SKM-1 (cell line): Measurements from ENCODE around the gene ZNF254.
"Not testable (repeated sequence)": the region's sequence is repeated elsewhere in the genome, so short reads cannot be mapped to it uniquely, and the experiment has no call there.

Source experiments
- DNase-seq: peaks from one replicate; lab custom pipeline; 2025; ENCODE audit not compliant: unreplicated experiment; lab: John Stamatoyannopoulos, UW

ZNF254 gene

DNA sequence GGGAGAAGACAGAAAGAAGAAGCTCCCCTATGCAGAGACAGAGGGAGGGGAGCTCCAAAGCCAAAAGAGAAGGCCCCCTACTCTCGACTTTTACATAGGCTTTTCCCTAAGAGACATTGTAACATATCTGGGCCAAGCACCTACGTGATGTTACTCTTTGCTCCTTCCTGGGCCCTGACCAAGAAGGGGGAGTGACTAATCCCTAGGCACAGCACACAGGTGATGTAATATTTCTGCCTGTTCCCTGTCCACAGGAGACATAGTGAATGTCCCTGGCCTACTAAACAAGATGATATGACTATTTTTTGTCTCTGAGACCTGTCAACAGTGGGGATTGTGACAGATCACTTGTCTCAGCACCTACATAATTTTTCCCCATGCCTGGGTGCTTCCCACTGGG, 15.9 kb upstream of the ZNF254 start:
- no peak for DNase-seq

DNA sequence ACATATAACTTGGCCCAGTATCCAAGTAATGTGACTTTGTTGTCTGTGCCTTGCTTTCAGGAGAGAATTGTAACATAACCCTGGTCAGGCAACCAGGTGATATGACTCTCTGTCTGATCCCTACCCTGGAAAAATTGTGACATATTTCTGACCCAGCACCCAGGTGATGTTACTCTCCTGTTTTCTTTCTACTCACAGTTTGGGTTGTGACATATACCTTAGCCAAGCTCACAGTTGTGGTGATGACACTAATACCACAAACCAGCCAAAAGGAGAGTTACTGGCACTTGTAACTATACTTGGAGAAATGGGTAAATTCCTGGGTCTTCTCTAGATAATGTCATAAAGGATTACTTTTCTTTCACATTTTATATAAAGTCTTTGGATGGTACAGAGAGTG, 14.3 kb upstream of the ZNF254 start:
- no peak for DNase-seq

GRCh38 chr19:24073807-24074206, 13.2 kb upstream of the ZNF254 start:
- DNase-seq = no peak

DNA sequence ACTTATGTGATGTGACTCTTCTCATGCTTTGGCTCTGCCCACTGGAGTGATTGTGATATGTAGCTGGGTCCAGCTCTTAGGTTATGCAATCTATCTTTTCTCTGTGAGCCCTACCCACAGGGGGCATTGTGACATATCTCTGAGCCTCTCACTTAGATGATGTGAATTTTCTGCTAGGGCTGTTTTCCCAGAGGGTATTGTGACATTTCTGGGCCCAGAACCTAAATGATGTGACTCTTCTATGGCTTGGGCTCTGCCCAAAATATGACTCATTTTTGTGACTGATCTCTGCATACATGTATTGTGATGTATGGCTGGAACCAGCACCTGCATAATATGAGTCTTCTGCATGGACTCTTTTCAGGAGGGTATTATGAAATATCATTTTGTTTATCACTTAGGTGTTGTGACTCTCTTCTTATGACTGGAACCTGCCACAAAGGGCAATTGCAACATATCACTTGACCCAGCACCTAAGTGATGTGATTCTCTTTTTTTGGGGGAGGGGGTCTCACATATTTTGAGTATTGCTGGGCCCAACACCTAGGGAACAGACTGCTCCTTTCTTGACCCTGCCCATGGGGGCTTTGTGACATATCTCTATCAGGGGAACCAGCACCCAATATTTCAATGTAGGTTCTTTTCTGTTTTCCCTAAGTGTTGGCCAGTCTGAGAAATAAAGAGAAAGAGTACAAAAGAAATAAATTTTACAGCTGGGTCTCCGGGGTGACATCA, 12.1 kb upstream of the ZNF254 start:
- no peak for DNase-seq

GRCh38 chr19:24075530-24075929, 11.5 kb upstream of the ZNF254 start:
- DNase-seq = not testable (repeated sequence)

GRCh38 chr19:24078680-24079079, 8.3 kb upstream of the ZNF254 start:
- no peak for DNase-seq

GRCh38 chr19:24081056-24081455, 5.9 kb upstream of the ZNF254 start:
- DNase-seq = no peak

- no peak for DNase-seq
Measured at GRCh38 chr19:24098359-24098758, 11.4 kb downstream of the ZNF254 start.

GRCh38 chr19:24099829-24100228, 12.8 kb downstream of the ZNF254 start:
- no peak for DNase-seq

GRCh38 chr19:24100597-24100996, 13.6 kb downstream of the ZNF254 start:
- DNase-seq = not testable (repeated sequence)

DNA sequence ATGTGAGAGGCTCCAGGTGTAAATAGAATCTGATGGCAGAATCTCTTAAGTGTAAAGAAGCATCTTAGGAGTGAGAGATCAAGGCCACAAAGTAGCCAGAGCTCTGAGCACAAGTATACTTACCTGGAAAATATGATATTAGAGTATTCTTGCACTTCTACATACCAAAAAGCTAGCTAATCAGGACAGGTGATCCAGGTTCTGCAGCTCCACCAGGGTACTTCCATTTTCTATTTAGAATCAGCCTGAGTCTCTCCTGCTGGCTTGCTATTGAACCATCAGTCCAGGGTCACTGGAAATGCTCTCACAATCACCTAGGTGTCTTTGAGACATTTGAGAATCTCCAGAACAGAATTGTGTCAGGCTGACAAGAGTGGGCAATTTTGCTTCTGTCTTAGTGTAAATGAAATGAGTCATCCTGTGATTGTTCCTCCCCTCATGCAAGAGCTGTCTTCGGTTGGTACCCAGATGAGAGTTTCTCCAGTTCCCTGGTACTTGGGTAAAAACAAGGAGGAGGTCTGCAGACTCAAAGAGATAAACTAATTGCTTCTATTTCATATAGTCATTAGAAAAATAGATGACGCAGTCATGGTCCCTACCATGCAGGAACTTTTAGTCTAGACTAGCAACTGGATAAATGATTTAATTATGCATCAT, 14.6 kb downstream of the ZNF254 start:
- no peak for DNase-seq

DNA sequence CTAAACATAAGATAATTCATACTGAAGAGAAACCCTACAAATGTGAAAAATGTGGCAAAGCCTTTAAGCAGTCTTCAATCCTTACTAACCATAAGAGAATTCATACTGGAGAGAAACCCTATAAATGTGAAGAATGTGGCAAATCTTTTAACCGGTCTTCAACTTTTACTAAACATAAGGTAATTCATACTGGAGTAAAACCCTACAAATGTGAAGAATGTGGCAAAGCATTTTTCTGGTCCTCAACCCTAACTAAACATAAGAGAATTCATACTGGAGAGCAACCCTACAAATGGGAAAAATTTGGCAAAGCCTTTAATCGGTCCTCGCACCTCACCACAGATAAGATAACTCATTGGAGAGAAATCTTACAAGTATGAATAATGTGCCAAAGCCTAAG, 40.6 kb downstream of the ZNF254 start:
- DNase-seq = no peak

DNA sequence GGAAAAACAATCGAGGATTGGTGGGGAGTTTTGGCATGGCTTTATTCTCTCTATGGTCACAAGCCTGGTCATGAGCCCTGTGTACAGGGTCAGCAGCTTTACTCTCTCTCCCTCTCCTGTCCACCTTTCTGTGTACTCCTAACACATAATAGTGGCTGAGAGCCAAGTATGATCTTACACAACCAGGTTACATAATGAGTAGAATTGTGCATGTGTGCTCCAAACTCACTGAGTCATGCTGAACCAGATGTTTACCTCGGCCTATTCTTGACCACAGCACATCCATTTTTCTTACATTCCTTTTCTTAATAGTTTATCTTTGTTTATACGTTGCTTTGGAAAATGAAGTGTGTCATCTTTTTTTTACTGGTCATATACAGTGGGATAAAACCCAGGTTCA, 53.1 kb downstream of the ZNF254 start:
- peak; percentile 11 for DNase-seq

DNA sequence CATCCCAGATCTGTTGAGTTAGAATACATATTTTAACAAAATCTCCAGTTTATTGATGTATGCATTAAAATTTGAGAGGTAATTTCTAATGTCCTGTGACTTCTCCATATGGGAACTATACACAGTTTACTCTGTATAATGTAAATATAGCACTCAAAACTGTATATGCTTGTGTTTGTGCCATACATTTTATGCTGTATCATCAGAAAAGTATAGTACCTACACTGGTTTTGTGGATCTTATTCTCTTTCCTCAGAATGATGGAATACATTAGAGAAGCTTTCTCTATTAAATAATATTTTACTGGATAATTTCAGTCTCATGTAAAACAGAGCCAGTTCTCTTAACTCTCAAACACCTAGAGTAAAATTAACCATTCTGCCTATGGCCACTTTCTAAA, 53.6 kb downstream of the ZNF254 start:
- no peak for DNase-seq

- DNase-seq = no peak
Measured at GRCh38 chr19:24141612-24142011, 54.6 kb downstream of the ZNF254 start.

- DNase-seq = no peak
Measured at GRCh38 chr19:24142771-24143170, 55.8 kb downstream of the ZNF254 start.

- DNase-seq = no peak
Measured at GRCh38 chr19:24159707-24160106, 72.7 kb downstream of the ZNF254 start.

DNA sequence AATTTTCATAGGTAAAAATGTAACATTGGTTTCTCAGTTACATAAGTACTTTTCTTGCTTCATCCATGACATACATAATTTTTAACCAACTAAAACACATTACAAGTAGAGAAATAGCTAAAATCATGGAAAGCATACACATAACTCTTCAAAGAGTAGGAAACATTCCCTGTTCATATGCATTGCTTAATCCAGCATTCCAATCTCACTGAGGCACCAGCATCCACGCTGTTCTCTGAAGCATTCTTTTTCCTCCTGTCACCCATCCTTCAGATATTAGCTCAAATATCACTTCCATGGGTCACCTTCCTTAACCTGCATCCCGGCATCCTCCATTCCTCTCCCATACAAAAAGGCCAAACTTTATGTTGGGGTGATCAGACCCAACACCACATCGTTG, 79.1 kb downstream of the ZNF254 start:
- DNase-seq = no peak

DNA sequence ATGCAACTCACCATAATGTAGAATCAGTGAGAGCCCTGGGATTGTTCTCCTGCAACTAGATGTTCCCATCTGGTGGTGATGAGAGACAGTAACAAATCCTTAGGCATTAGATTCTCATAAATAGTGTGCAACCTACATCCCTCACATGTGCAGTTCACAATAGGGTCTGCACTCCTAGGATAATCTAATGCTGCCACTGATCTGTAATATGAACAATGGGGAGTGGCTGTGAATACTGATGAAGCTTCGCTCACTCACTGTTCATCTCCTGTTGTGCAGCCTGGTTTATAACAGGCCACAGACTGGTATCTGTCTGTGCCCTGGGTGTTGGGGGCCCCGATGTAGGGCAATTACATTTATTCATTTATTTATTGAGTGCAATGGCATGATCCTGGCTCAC, 86.9 kb downstream of the ZNF254 start:
- DNase-seq = no peak

DNA sequence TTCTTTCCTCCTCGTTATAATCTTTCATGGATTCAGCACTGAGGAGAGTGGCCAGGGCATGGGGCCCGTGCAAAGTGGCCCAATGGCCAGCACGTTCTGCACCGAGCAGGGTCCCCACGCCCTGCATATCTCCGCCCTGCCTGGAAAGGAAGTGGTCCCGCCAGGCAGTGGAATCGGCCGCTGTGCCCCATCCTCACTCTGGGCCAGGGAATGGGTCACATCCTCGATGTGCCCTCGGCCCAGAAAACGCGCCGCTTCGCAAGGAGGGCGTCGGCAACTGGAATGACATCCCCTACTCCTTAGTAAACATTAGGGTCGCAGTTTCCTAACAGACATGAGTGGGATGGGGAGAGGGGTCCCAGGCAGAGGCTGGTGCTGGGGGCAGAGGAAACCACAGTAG, 90.7 kb downstream of the ZNF254 start:
- DNase-seq = no peak

DNA sequence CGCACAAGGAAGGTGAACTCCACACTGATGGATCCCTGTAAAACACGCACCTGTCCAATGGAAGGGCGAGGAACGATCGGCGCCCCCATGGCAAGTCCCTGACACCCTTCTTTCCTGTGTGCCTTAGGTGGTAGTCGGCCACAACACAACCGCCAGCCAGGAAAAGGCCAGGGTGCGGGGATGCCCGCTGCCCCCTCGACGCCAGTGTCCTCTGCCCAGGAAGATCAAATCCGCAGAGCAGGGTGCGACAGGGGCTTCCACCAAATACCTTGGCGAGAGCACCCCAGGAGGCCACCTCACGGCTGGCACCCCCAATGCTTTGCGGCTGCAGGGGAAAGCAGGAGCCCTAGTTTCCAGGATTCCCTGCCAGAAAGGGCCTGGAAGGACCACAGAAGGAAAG, 91.2 kb downstream of the ZNF254 start:
- DNase-seq = no peak
